ENCODE results near the gene ZNF723.
"Not testable (repeated sequence)": the region's sequence is repeated elsewhere in the genome, so short reads cannot be mapped to it uniquely, and the experiment has no call there.

ZNF723 gene
- 0 to 0.13 (median 0) reads per million in 9 experiments for total RNA-seq

- Mint-ChIP-seq H3K4me3 (no peak within 1 kb of the TSS), H3K36me3 (ENCODE audit: insufficient read depth) (no peaks in the 10 kb centered on the region)
- no peak for DNase-seq
Observed at GRCh38 chr19:22832031-22832762, at the start of gene ZNF723. TSS of gene ZNF723 (plus strand) at chr19:22832291. CDS start at chr19:22832380, 89 bp downstream.

GRCh38 chr19:22783651-22784410 lies 48.3 kb upstream of the ZNF723 start, which contains the start of gene ZNF99:
TSS of gene ZNF99 (minus strand) at chr19:22784151. CDS start at chr19:22784016, 135 bp downstream.
- ATAC-seq (replicated peaks) (no peak), DNase-seq (no peak)
- Mint-ChIP-seq H3K9me3 (peaks cover 0 to 3% of the 10 kb centered on the region in 2 donors), H3K27me3 (no peaks in the 10 kb centered on the region), H3K36me3 (ENCODE audit: insufficient read depth) (no peaks in the 10 kb centered on the region), H3K4me3 (no peak within 1 kb of the TSS), H3K4me1 (ENCODE audit: low read depth in 2 of 2) (no peaks in the 10 kb centered on the region), H3K27ac (no peak within 1 kb of the TSS)

More at GRCh38 chr19:22832031-22832762, at the start of gene ZNF723:
- no peak for ATAC-seq (replicated peaks)
- Mint-ChIP-seq H3K9me3 (peaks cover 0 to 3% of the 10 kb centered on the region in 2 donors), H3K27me3 (no peaks in the 10 kb centered on the region), H3K4me1 (ENCODE audit: low read depth in 2 of 2) (no peaks in the 10 kb centered on the region), H3K27ac (no peak within 1 kb of the TSS)

- H3K4me3 Mint-ChIP-seq; ATAC-seq (replicated peaks); H3K27ac Mint-ChIP-seq; DNase-seq; H3K27me3 Mint-ChIP-seq; H3K4me1 Mint-ChIP-seq (ENCODE audit: low read depth in 2 of 2); H3K36me3 Mint-ChIP-seq (ENCODE audit: insufficient read depth): not testable (repeated sequence)
- peaks cover 7 to 18% of the 10 kb centered on the region in 2 donors for H3K9me3 Mint-ChIP-seq
Observed at GRCh38 chr19:22792863-22793262, 39.2 kb upstream of the ZNF723 start.

- H3K36me3 Mint-ChIP-seq (ENCODE audit: insufficient read depth) = peaks cover 4% of the 10 kb centered on the region
- no peaks in the 10 kb centered on the region for H3K27me3 Mint-ChIP-seq
- no peak overlapping the region for H3K4me3 Mint-ChIP-seq
- no peak overlapping the region for H3K27ac Mint-ChIP-seq
- H3K4me1 Mint-ChIP-seq (ENCODE audit: low read depth in 2 of 2) = no peaks in the 10 kb centered on the region
- ATAC-seq (replicated peaks) (no peak), DNase-seq (no peak)
- H3K9me3 Mint-ChIP-seq = peaks cover 28 to 34% of the 10 kb centered on the region in 2 donors
Observed at GRCh38 chr19:22797040-22797439, 35.1 kb upstream of the ZNF723 start.

GRCh38 chr19:22806418-22806817 lies 25.7 kb upstream of the ZNF723 start:
- DNase-seq (no peak), ATAC-seq (replicated peaks) (no peak)
- H3K9me3 Mint-ChIP-seq = peaks cover 9 to 14% of the 10 kb centered on the region in 2 donors
- no peaks in the 10 kb centered on the region for H3K4me1 Mint-ChIP-seq (ENCODE audit: low read depth in 2 of 2)
- H3K36me3 Mint-ChIP-seq (ENCODE audit: insufficient read depth) = no peaks in the 10 kb centered on the region
- H3K27ac Mint-ChIP-seq = no peak overlapping the region
- H3K27me3 Mint-ChIP-seq = no peaks in the 10 kb centered on the region
- no peak overlapping the region for H3K4me3 Mint-ChIP-seq

- Mint-ChIP-seq H3K27me3 (no peaks in the 10 kb centered on the region), H3K4me3 (no peak overlapping the region), H3K9me3 (peaks cover 8 to 10% of the 10 kb centered on the region in 2 donors), H3K36me3 (ENCODE audit: insufficient read depth) (no peaks in the 10 kb centered on the region), H3K27ac (no peak overlapping the region), H3K4me1 (ENCODE audit: low read depth in 2 of 2) (no peaks in the 10 kb centered on the region)
- DNase-seq (no peak), ATAC-seq (replicated peaks) (no peak)
Observed at GRCh38 chr19:22807061-22807835, 24.8 kb upstream of the ZNF723 start.

- Mint-ChIP-seq H3K9me3 (peaks cover 7 to 10% of the 10 kb centered on the region in 2 donors), H3K36me3 (ENCODE audit: insufficient read depth) (no peaks in the 10 kb centered on the region), H3K27ac (no peak overlapping the region), H3K4me1 (ENCODE audit: low read depth in 2 of 2) (no peaks in the 10 kb centered on the region), H3K4me3 (no peak overlapping the region), H3K27me3 (no peaks in the 10 kb centered on the region)
- no peak for ATAC-seq (replicated peaks)
- no peak for DNase-seq
Observed at GRCh38 chr19:22814124-22814523, 18.0 kb upstream of the ZNF723 start.

- Mint-ChIP-seq H3K4me1 (ENCODE audit: low read depth in 2 of 2) (no peaks in the 10 kb centered on the region), H3K9me3 (peaks cover 3 to 4% of the 10 kb centered on the region in 2 donors), H3K4me3 (no peak overlapping the region), H3K27me3 (no peaks in the 10 kb centered on the region), H3K27ac (no peak overlapping the region), H3K36me3 (ENCODE audit: insufficient read depth) (no peaks in the 10 kb centered on the region)
- DNase-seq (no peak), ATAC-seq (replicated peaks) (no peak)
Observed at GRCh38 chr19:22831211-22831610, 880 bp upstream of the ZNF723 start.

GRCh38 chr19:22857713-22858320 lies 25.7 kb downstream of the ZNF723 start:
- H3K27ac Mint-ChIP-seq; H3K27me3 Mint-ChIP-seq; H3K4me1 Mint-ChIP-seq (ENCODE audit: low read depth in 2 of 2); ATAC-seq (replicated peaks); H3K4me3 Mint-ChIP-seq; H3K36me3 Mint-ChIP-seq (ENCODE audit: insufficient read depth); DNase-seq: not testable (repeated sequence)
- H3K9me3 Mint-ChIP-seq = peaks cover 5 to 17% of the 10 kb centered on the region in 2 donors

GRCh38 chr19:22882797-22883196 lies 50.7 kb downstream of the ZNF723 start:
- no peak for DNase-seq
- H3K9me3 Mint-ChIP-seq = peaks cover 0 to 1% of the 10 kb centered on the region in 2 donors
- no peak overlapping the region for H3K4me3 Mint-ChIP-seq
- H3K36me3 Mint-ChIP-seq (ENCODE audit: insufficient read depth) = no peaks in the 10 kb centered on the region
- ATAC-seq (replicated peaks) = no peak
- H3K27me3 Mint-ChIP-seq = no peaks in the 10 kb centered on the region
- no peak overlapping the region for H3K27ac Mint-ChIP-seq
- no peaks in the 10 kb centered on the region for H3K4me1 Mint-ChIP-seq (ENCODE audit: low read depth in 2 of 2)

GRCh38 chr19:22893855-22894270 lies 61.8 kb downstream of the ZNF723 start:
- Mint-ChIP-seq H3K9me3 (peaks cover 2 to 5% of the 10 kb centered on the region in 2 donors), H3K4me1 (ENCODE audit: low read depth in 2 of 2) (no peaks in the 10 kb centered on the region), H3K4me3 (no peak overlapping the region), H3K36me3 (ENCODE audit: insufficient read depth) (peaks cover 3% of the 10 kb centered on the region), H3K27me3 (no peaks in the 10 kb centered on the region), H3K27ac (no peak overlapping the region)
- ATAC-seq (replicated peaks) (no peak), DNase-seq (no peak)

GRCh38 chr19:22901431-22902130 lies 69.5 kb downstream of the ZNF723 start:
- Mint-ChIP-seq H3K9me3 (peaks cover 4 to 13% of the 10 kb centered on the region in 2 donors), H3K36me3 (ENCODE audit: insufficient read depth) (no peaks in the 10 kb centered on the region), H3K27ac (no peak overlapping the region), H3K27me3 (no peaks in the 10 kb centered on the region), H3K4me3 (no peak overlapping the region), H3K4me1 (ENCODE audit: low read depth in 2 of 2) (no peaks in the 10 kb centered on the region)
- DNase-seq = no peak
- ATAC-seq (replicated peaks) = no peak
